Endothelial cell (in vitro differentiated cells): ENCODE results near the gene GPRIN2. TPM values are rescaled to one million over a fixed set of nuclear protein-coding genes. Genes with fewer than 3 reads are reported as not detected.

Source experiments
- DNase-seq: peaks from one replicate; pipeline ENCODE4 v3.0.0; 2021; ENCODE audit warnings: low spot score
- H3K27ac Mint-ChIP-seq: one replicate; pipeline ENCODE4 v1.8.0; 2021; ENCODE audit warnings: mixed read lengths, inconsistent platforms; ENCODE audit not compliant: unreplicated experiment
- H3K27me3 Mint-ChIP-seq: one replicate; pipeline ENCODE4 v1.8.0; 2021; ENCODE audit warnings: mild to moderate bottlenecking, moderate library complexity, mixed read lengths, inconsistent platforms; ENCODE audit not compliant: unreplicated experiment
- H3K36me3 Mint-ChIP-seq: one replicate; pipeline ENCODE4 v1.8.0; 2021; ENCODE audit warnings: mild to moderate bottlenecking, low read depth, mixed read lengths, inconsistent platforms; ENCODE audit not compliant: unreplicated experiment
- H3K4me1 Mint-ChIP-seq: one replicate; pipeline ENCODE4 v1.8.0; 2021; ENCODE audit warnings: mild to moderate bottlenecking, mixed read lengths, inconsistent platforms; ENCODE audit not compliant: unreplicated experiment
- H3K4me3 Mint-ChIP-seq: one replicate; pipeline ENCODE4 v1.8.0; 2021; ENCODE audit warnings: mild to moderate bottlenecking, mixed read lengths, inconsistent platforms; ENCODE audit not compliant: unreplicated experiment
- H3K9me3 Mint-ChIP-seq: one replicate; pipeline ENCODE4 v1.8.0; 2021; ENCODE audit warnings: mixed read lengths, inconsistent platforms; ENCODE audit not compliant: unreplicated experiment
- total RNA-seq: library from RNA; stranded (reverse); fragmentation: NEBNext Ultra II Directional; extraction: Animal tissue kit (Norgen Biotek cat#: 25700); gene quantifications from one replicate; pipeline ENCODE4 v1.2.1, GENCODE V29; 2021; ENCODE audit not compliant: unreplicated experiment
- TF ChIP-seq, protein P1 (sequence below): fragments of 200-600 bp; sonication (generic); IDR thresholded peaks from one replicate; pipeline ENCODE4 v1.5.0; 2021; ENCODE audit warnings: antibody characterized with exemption; ENCODE audit not compliant: unreplicated experiment

Gene GPRIN2
- total RNA-seq, 1 donor from 2014 or later: 0.31 TPM

DNA sequence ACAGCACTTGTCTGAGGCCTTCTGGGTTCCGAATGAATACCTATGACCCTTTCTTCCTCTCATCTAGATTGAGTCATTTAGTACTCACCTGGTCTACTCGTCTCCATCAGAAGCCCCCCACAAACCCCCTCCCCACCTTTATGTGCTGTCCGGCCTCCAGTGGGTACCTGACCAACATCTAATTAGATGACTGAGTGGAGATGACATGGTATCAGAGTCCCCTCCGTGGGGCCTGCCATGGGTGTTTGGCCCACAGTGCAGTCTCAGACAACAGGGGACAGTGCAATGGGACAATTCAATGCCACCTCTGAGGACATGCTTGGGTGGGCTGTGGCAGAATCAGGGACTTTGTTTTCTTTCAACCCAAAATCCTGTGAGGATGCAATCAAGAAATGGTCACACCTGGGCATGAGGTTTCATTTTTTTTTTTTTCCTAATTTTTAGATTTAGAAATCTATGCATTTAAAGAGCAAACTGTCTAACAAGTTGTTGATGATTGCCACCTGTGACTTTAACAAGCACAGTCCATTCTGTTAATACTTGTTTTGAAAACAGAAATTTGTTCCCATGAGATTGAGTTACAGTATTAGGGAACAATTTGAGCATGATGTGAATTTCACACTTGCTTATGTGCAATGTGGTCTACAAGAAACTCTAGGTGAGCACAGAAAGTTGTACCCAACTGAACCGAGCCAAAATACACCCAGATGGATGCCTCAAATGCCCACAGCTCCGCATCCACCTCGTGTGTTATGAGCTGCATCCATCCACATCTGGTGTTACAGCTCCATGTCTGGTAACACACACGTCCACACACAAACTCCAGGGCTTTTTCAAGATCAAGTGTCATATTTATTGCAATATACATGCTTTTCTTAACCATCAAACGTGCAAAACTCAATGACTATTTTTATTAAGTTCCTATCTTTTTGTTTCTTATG is 27.5 kb downstream of the GPRIN2 start:
- Mint-ChIP-seq H3K36me3 (no peaks in the 10 kb centered on the region), H3K27ac (no peak overlapping the region), H3K4me3 (no peak overlapping the region), H3K27me3 (no peaks in the 10 kb centered on the region), H3K4me1 (no peaks in the 10 kb centered on the region), H3K9me3 (no peaks in the 10 kb centered on the region)
- DNase-seq: no peak
- TF ChIP-seq, protein P1, sequence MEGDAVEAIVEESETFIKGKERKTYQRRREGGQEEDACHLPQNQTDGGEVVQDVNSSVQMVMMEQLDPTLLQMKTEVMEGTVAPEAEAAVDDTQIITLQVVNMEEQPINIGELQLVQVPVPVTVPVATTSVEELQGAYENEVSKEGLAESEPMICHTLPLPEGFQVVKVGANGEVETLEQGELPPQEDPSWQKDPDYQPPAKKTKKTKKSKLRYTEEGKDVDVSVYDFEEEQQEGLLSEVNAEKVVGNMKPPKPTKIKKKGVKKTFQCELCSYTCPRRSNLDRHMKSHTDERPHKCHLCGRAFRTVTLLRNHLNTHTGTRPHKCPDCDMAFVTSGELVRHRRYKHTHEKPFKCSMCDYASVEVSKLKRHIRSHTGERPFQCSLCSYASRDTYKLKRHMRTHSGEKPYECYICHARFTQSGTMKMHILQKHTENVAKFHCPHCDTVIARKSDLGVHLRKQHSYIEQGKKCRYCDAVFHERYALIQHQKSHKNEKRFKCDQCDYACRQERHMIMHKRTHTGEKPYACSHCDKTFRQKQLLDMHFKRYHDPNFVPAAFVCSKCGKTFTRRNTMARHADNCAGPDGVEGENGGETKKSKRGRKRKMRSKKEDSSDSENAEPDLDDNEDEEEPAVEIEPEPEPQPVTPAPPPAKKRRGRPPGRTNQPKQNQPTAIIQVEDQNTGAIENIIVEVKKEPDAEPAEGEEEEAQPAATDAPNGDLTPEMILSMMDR: no peak

- TF ChIP-seq, protein P1: no peak
- Mint-ChIP-seq H3K4me3 (no peak overlapping the region), H3K36me3 (no peaks in the 10 kb centered on the region), H3K9me3 (no peaks in the 10 kb centered on the region), H3K4me1 (no peaks in the 10 kb centered on the region), H3K27ac (no peak overlapping the region), H3K27me3 (no peaks in the 10 kb centered on the region)
- DNase-seq: no peak
Measured at GRCh38 chr10:46528171-46528671, 28.2 kb downstream of the GPRIN2 start.

GRCh38 chr10:46527241-46527811 is 29.1 kb downstream of the GPRIN2 start:
- Mint-ChIP-seq H3K27ac (no peak overlapping the region), H3K4me1 (no peaks in the 10 kb centered on the region), H3K27me3 (no peaks in the 10 kb centered on the region), H3K36me3 (no peaks in the 10 kb centered on the region), H3K4me3 (no peak overlapping the region), H3K9me3 (no peaks in the 10 kb centered on the region)
- TF ChIP-seq, protein P1: no peak
- DNase-seq: no peak

GRCh38 chr10:46526682-46527038 is 29.8 kb downstream of the GPRIN2 start:
- Mint-ChIP-seq H3K9me3 (no peaks in the 10 kb centered on the region), H3K36me3 (no peaks in the 10 kb centered on the region), H3K4me3 (no peak overlapping the region), H3K27me3 (no peaks in the 10 kb centered on the region), H3K4me1 (no peaks in the 10 kb centered on the region), H3K27ac (no peak overlapping the region)
- DNase-seq: no peak
- TF ChIP-seq, protein P1: no peak
